Upper lobe of left lung (tissue), 6 donors: ENCODE measurements around the gene CSNK1D. TPM values are rescaled to one million over a fixed set of nuclear protein-coding genes. Genes with fewer than 3 reads are reported as not detected.

Experiments used
- ATAC-seq, 2 donors: fragments of 200-7000 bp; cut with Tn5 transposase; one replicate each; pipeline ENCODE4 v1.9.1; 2022; ENCODE audit warnings: mild to moderate bottlenecking in 2 of 2, moderate library complexity in 2 of 2; ENCODE audit not compliant: low FRiP score in 2 of 2
- DNase-seq, 2 donors: peaks; one replicate each; pipeline ENCODE4 v3.0.0-alpha.2; 2019 to 2020
- H3K27ac ChIP-seq, 4 donors: fragments of 200-600 bp; sonication (generic); one replicate each; pipeline ENCODE4 v1.5.1; 2016 to 2019
- H3K27me3 ChIP-seq, 4 donors: fragments of 200-600 bp; sonication (generic); one replicate each; pipeline ENCODE4 v1.5.1; 2017 to 2019
- H3K36me3 ChIP-seq, 4 donors: fragments of 200-600 bp; sonication (generic); one replicate each; pipeline ENCODE4 v1.5.1; 2016 to 2019
- H3K4me1 ChIP-seq, 4 donors: fragments of 200-600 bp; sonication (generic); one replicate each; pipeline ENCODE4 v1.5.1; 2018 to 2019
- H3K4me3 ChIP-seq, 4 donors: fragments of 200-600 bp; sonication (generic); one replicate each; pipeline ENCODE4 v1.5.1; 2017 to 2019; ENCODE audit warnings: mild to moderate bottlenecking in 2 of 4, moderate library complexity in 1 of 4
- H3K9me3 ChIP-seq, 4 donors: fragments of 200-600 bp; sonication (generic); one replicate each; pipeline ENCODE4 v1.5.1; 2018 to 2019
- EP300 ChIP-seq, 4 donors: sonication (generic); formaldehyde crosslinking; IDR thresholded peaks; one replicate each; pipeline ENCODE4 v1.5.1; 2017; ENCODE audit warnings: antibody characterized with exemption in 4 of 4, control low read depth in 2 of 4
- POLR2A ChIP-seq, 4 donors: fragments of 450-650 bp; IDR thresholded peaks; one replicate each; pipeline ENCODE4 v1.5.1; 2016 to 2017; ENCODE audit warnings: antibody characterized with exemption in 4 of 4, mild to moderate bottlenecking in 2 of 4
- POLR2AphosphoS5 ChIP-seq, 2 donors: sonication (generic); formaldehyde crosslinking; IDR thresholded peaks; one replicate each; pipeline ENCODE4 v1.5.1; 2017; ENCODE audit warnings: antibody characterized with exemption in 2 of 2
- WGBS, 2 donors: methylation state at CpG; one replicate each; pipeline ENCODE4 v1.1.5; 2017 to 2018; 5-methylcytosine and 5-hydroxymethylcytosine counted together
- total RNA-seq, 6 donors: library from RNA; depleted of rRNA in 4 of 6; stranded (reverse); fragments of >200 nt in 4 of 6; gene quantifications; one replicate each; pipeline versions ENCODE4 v1.1.0 to v1.2.1, GENCODE V29; 2016 to 2021
- TF ChIP-seq, protein P1 (sequence below), 6 experiments: fragments of 450-650 bp in 4 of 6; fragments of 200-600 bp in 2 of 6; sonication (generic) in 2 of 6; IDR thresholded peaks; one replicate each; pipeline ENCODE4 v1.5.1; 2016 to 2019; ENCODE audit warnings: antibody characterized with exemption in 6 of 6
- donor health status: DM: no; HTN: no; CAD: no; lungs with moderate emphysema.
- donor health status: DM: no; HTN: yes; CAD: no; lungs with severe emphysema.

The CSNK1D gene
- total RNA-seq, 6 donors from 2014 or later = 80.6 to 228 (median 152) TPM

DNA sequence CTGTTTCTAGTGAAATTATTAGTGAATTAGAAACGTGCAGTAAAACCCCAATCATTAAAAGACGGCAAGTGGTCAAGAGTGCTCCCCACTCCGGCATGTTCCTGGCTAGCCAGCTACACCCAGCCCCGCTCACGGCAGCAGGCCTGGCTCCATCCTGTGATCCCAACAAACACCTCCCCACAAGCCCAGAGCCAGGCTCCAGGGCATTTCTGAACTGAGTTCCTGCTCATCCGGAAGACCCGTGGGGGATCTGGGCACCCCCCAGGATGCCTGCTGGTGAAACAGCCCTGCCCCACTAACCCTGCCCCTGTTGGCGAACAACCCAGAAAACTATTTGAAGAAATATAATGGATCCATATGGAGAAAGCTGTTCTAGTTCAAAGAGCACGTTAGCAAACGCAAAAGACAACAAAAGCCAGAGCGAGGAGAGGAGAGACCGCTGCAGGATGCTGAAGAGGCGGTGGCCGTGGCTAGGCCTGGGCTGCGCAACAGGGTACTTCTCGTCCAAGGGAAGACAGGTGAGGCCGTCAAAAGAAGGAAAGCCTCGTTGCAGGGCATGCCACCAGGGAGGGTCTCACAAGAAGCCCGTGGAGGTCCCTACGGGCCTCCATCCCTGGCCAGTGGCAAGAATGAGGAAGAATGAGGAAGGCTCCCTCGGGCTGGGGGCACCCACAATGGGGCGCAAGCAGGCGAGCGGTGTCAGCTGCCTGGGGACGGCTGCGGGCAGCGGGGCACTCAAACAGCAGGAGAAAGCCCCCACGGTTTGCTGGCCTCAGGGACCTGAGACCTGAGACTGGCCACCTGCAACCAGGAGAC is 25.4 kb downstream of the CSNK1D start:
- Histone ChIP-seq H3K27me3 (no peaks in the 10 kb centered on the region), H3K4me3 (no peak overlapping the region), H3K9me3 (no peaks in the 10 kb centered on the region), H3K4me1 (peaks cover 19 to 29% (median 20%) of the 10 kb centered on the region in 4 donors), H3K27ac (peak overlapping the region in 3 of 4 donors; percentile 7 to 75 (median 70)), H3K36me3 (peaks cover 84 to 100% (median 96%) of the 10 kb centered on the region in 4 donors)
- peak in 1 of 2 donors; percentile 66 for DNase-seq
- no peak for ATAC-seq
- whole genome bisulfite sequencing, 2 donors = 83 to 87% methylated on average over 28 of the region's 28 CpGs
- TF ChIP-seq, protein P1, sequence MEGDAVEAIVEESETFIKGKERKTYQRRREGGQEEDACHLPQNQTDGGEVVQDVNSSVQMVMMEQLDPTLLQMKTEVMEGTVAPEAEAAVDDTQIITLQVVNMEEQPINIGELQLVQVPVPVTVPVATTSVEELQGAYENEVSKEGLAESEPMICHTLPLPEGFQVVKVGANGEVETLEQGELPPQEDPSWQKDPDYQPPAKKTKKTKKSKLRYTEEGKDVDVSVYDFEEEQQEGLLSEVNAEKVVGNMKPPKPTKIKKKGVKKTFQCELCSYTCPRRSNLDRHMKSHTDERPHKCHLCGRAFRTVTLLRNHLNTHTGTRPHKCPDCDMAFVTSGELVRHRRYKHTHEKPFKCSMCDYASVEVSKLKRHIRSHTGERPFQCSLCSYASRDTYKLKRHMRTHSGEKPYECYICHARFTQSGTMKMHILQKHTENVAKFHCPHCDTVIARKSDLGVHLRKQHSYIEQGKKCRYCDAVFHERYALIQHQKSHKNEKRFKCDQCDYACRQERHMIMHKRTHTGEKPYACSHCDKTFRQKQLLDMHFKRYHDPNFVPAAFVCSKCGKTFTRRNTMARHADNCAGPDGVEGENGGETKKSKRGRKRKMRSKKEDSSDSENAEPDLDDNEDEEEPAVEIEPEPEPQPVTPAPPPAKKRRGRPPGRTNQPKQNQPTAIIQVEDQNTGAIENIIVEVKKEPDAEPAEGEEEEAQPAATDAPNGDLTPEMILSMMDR (IDR thresholded peaks at IDR 0.05) = no peak
- TF ChIP-seq POLR2AphosphoS5 (IDR thresholded peaks at IDR 0.05) (no peak), POLR2A (IDR thresholded peaks at IDR 0.05) (no peak), EP300 (IDR thresholded peaks at IDR 0.05) (no peak)

DNA sequence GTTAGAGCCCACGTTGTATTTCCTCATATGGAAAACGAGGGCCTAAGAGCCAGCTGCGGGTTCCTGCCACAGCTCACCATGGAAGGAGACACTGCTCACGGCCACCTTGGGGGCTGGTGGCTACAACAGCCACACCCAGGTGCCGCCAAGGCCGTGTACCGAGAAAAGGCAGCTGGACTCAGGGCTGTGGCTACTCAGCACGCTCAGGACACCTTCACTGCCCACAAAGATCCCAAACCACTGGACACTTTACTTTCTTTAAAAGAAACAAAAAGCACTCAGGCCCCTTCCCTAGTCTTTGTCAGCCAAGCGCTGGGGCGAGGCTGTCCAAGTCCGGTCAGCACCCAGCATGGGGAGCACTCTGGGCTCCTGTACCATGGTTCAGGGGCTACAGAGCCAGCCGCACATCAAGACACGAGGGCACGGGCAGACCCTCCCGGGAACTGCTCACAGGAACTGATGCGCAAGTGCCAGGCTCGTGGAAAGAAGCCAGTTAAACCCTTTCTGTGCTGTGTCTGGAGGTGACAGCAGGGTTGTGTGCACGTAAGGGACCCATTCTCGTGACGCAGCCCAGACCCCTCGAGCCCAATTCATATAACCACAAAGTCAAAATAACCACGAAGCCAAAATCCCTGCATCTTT is 26.2 kb downstream of the CSNK1D start:
- Histone ChIP-seq H3K9me3 (no peaks in the 10 kb centered on the region), H3K4me3 (no peak overlapping the region), H3K4me1 (peaks cover 25 to 36% (median 27%) of the 10 kb centered on the region in 4 donors), H3K27me3 (no peaks in the 10 kb centered on the region), H3K36me3 (peaks cover 76 to 100% (median 92%) of the 10 kb centered on the region in 4 donors), H3K27ac (peak overlapping the region; percentile 7 to 75 (median 64))
- ATAC-seq (no peak), DNase-seq (peak in 1 of 2 donors; percentile 31)
- 66 to 85% methylated on average over 5 to 22 of the region's 22 CpGs for WGBS, 2 donors
- TF ChIP-seq EP300 (IDR thresholded peaks at IDR 0.05) (no peak), POLR2A (IDR thresholded peaks at IDR 0.05) (no peak), POLR2AphosphoS5 (IDR thresholded peaks at IDR 0.05) (no peak)
- TF ChIP-seq, protein P1 (IDR thresholded peaks at IDR 0.05) = no peak

DNA sequence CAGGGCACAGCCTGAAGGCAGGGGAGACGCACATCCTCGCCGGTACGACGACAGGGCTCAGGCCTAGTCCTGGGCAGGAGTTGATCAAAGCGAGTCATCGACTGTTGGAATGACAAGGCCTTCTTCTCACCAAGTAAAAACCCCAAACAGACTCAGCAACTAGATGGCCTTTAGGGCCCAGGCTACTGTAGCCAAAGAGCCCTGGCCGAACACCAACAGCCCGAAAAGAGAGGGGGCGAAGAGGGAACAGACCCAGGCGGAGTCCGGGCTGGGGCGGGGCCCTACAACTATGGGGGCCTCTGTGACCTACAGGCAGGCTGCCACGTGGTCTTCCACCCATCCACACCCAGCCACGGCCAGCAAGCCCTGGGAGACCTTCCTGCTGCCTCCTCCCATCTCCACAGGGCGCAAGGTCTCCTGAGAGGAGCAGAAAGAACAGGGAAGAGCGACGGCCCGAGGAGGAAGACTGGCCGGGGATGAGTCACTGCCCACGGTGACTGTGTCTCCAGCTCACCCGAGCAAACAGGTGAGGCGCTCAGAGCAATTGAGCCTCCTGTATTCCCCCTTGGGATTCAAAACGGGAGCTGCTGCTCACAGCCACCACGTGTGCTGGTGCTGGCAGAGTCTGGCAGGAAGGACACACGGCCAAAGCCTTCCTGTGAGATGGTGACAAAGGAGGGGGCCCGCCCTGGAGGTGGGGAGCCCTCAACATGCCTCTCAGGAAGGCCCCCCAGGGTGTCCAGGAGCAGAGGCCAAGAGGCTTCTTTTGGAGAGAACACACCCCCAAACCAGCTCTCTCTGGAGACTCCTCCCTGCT is 26.9 kb downstream of the CSNK1D start:
- no peak overlapping the region for H3K4me3 ChIP-seq
- H3K9me3 ChIP-seq = no peaks in the 10 kb centered on the region
- peak in 1 of 2 donors; percentile 74 for DNase-seq
- H3K4me1 ChIP-seq = peaks cover 33 to 44% (median 34%) of the 10 kb centered on the region in 4 donors
- WGBS, 2 donors = 62 to 83% methylated on average over 14 to 27 of the region's 27 CpGs
- H3K27me3 ChIP-seq = no peaks in the 10 kb centered on the region
- ATAC-seq = peak in 1 of 2 donors; percentile 5
- H3K27ac ChIP-seq = peak overlapping the region; percentile 3 to 75 (median 64)
- H3K36me3 ChIP-seq = peaks cover 69 to 94% (median 85%) of the 10 kb centered on the region in 4 donors
- no peak for TF ChIP-seq POLR2A (IDR thresholded peaks at IDR 0.05)
- TF ChIP-seq POLR2AphosphoS5 (IDR thresholded peaks at IDR 0.05) = peak; percentile 30 to 32

DNA sequence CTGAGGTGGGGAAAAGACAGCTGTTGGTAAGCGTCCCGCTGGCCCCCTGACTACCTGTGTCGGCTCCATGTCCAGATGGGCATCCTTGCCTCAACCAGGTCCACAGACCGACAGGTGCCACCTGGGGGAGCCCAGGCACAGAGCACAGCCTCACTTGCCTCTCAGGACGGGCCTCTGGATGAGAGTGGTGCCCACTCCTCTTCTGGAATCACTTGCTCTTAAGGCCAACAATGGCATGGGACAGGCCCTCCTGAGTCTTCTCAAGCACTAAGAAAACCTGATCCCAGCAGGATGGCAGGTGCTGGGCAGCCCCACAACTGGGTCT is 27.5 kb downstream of the CSNK1D start:
- DNase-seq (no peak), ATAC-seq (no peak)
- H3K36me3 ChIP-seq = peaks cover 63 to 88% (median 79%) of the 10 kb centered on the region in 4 donors
- TF ChIP-seq POLR2AphosphoS5 (IDR thresholded peaks at IDR 0.05) (no peak), EP300 (IDR thresholded peaks at IDR 0.05) (no peak)
- H3K9me3 ChIP-seq = no peaks in the 10 kb centered on the region
- 80% methylated on average over 1 of the region's 5 CpGs; no CpG with 5 or more reads in 1 of the 2 donors for WGBS, 2 donors
- peak overlapping the region in 3 of 4 donors; percentile 58 to 75 (median 70) for H3K27ac ChIP-seq
- H3K27me3 ChIP-seq = no peaks in the 10 kb centered on the region
- H3K4me1 ChIP-seq = peaks cover 38 to 49% (median 40%) of the 10 kb centered on the region in 4 donors
- no peak overlapping the region for H3K4me3 ChIP-seq

DNA sequence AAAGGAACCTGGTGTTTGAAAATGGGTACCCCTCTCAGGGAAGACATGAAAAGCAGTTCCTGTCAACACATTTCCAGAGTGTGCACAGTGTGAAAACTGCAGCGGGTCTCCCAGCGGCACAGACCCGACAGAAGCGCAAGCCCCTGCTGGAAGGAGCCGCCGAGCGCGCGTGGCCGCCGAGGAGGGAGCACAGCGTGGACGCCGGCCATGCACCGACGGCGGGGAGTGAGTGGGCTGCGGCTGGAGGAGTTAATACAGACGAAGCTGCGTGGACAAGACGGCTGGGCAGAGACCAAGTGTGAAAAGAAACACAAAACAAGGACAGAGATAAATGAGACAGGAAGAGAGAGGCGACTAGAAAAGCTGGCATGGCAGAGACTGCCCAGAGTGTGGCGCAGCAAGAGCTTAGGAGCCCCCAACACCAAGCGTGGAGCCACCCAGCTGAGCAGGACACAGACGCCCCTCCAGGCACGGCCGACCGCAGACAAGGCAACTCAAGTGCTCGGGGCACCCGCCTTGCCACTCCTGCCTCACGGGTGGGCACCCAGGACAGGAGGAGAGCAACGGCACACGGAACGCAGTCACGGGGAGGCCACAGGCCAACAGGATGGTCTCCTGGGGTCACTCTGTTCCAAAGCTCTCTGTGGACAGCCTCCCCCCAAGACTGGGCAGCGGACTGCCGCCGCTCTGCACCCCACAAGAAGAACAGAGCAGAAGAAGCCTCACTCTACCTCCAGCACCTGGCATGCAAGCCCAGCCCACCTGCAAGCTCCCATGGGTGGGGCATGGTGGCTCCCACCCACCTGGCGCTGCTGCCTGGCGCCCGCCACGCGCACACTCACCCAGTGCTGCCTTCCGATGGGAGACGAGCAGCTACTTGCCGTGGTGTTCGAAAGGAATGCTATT is 28.1 kb downstream of the CSNK1D start:
- H3K27ac ChIP-seq = peak overlapping the region in 3 of 4 donors; percentile 8 to 70 (median 58)
- ATAC-seq (no peak), DNase-seq (peak in 1 of 2 donors; percentile 83)
- TF ChIP-seq POLR2AphosphoS5 (IDR thresholded peaks at IDR 0.05) (no peak), POLR2A (IDR thresholded peaks at IDR 0.05) (no peak), EP300 (IDR thresholded peaks at IDR 0.05) (no peak)
- TF ChIP-seq, protein P1 (IDR thresholded peaks at IDR 0.05) = no peak
- peaks cover 57 to 82% (median 73%) of the 10 kb centered on the region in 4 donors for H3K36me3 ChIP-seq
- WGBS, 2 donors = 88 to 90% methylated on average over 25 to 39 of the region's 47 CpGs
- H3K9me3 ChIP-seq = no peaks in the 10 kb centered on the region
- no peak overlapping the region for H3K4me3 ChIP-seq
- H3K27me3 ChIP-seq = no peaks in the 10 kb centered on the region
- peaks cover 44 to 55% (median 46%) of the 10 kb centered on the region in 4 donors for H3K4me1 ChIP-seq
